GM18498 (cell line): ENCODE data around the gene PHYHIPL.

ENCODE experiments used
- ATAC-seq: cut with Tn5 transposase; IDR thresholded peaks from one replicate; pipeline ENCODE4 v1.9.1; 2021; ENCODE audit warnings: mild to moderate bottlenecking, moderate library complexity; ENCODE audit not compliant: unreplicated experiment

The PHYHIPL gene

DNA sequence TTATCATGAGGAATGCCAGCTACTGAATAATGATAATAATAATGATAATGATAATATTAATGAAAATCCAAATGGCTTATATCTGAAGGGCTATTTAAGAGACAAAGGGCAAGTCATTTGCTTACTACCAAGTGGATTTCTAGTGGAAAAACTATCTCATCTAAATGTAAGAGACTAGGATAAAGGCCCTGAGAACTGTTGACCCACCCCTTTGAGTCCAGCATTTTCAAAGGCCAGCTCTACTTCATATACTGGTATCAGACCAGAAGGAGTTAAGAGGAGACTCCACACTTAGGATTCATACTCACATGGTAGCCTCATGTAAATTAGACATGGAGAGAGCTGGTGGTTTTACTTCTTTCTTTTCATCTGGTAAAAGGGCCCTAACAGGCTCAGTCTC is 76.0 kb downstream of the PHYHIPL start:
- no peak for ATAC-seq

DNA sequence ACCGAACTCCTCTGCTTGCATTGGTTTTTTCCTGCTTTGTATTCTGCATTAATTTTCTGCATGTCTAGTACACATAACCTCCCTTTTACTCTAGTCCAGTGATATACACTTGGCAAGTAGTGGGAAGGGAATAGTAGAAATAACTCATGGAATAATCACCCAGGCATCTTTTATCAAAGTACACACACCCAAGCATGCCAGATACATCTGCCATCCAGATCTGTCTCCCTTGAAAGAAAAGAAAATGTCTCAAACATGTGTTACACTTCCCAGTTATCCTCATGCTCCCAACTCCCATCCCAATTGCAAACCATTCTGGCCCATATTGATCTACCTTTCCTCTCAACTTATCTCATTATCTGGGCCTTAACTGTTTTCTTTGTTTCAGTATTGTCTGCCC is 79.0 kb downstream of the PHYHIPL start:
- ATAC-seq, result no peak

DNA sequence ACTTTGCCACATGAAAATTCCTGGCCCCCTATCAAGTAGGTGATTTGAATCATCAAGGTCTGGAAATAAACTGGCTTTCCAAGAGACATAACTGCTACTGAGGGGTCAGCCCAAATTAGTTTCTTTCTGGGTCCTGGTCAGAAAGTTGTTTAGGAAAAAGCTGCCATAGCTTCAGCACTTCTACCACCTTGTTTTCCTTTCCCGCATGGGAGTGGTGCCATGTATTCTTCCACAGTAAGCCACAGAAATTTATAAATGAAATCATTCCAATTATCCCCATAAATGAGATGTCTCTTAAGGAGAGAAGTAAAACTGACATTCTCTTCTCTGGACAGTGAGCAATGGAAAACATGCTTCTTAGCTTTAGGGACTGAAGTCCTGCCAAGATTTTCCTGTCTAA is 80.8 kb downstream of the PHYHIPL start:
- ATAC-seq, result no peak

DNA sequence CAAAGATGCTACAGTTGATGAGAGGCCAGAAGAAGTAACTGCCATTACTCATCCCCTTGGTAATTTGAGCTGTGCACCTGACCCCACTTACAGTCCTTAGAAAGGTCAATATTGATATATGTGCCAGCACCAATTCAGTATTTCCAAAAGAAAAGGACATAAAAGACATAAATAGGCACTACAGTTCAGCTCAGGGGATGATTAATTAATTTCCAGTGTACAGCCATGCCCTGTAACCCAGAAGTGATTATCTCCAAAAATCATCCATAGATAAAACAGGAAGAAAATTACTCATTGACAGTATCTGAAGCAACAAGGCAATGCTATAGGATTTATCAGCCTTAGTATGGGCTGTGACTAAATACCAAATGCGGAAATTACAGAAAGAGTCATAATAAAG is 82.4 kb downstream of the PHYHIPL start:
- no peak for ATAC-seq

DNA sequence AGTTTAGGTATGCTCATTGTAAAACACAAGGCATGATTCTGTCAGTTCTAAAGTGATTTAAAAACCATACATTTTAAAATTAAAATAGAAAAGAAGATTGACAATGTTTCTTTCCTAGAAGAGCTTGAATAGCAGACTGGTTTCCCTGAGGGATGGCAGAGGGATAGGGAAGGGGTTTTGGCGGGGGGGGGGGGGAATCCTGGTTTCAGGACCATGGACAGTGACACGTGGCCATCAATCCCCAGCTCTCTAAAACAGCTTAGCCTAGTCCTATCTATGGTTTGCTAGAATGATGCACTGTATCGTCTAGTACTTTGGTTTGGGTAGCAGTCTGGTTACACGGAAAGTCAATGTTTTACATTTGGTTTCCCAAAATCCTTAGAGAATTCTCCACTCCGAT is 88.7 kb downstream of the PHYHIPL start:
- no peak for ATAC-seq

DNA sequence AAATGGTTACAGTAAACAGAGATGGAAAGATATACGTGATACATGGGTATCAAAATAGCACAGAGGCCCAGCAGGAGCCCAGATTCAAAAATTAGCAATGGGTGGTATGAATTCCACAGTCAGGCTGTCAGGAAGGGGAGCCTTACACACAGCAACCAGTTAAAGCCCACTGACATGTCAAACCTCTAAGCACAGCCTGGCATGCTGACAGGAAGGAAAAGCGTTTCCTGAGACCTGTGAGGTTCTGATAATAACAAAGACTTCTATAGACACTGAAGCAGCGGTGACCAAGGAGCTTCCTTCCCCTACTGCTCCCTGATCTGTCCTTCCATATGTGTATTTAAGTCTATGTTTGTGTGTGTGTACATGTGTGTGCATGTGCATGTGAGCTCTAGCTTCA is 89.9 kb downstream of the PHYHIPL start:
- ATAC-seq, result no peak

DNA sequence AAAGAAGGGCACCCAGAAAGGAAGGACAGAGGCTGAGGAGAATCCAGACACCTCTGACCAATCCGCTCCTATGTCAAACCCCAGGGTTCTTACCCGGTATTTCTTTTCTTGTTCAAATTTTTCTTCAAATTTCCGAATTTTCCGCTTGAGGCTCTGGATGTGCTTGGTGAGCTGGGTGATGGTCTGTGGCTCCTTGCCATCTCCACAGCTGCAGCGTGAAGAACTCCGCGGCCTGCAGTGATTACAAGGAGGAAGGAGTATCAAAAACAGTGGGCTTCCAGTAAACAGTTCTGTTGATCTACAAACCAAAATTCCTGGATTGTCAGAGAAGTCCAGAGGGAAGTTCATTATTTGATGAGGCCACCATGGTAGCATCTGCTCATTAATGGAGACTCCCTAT is 92.0 kb downstream of the PHYHIPL start:
- no peak for ATAC-seq

DNA sequence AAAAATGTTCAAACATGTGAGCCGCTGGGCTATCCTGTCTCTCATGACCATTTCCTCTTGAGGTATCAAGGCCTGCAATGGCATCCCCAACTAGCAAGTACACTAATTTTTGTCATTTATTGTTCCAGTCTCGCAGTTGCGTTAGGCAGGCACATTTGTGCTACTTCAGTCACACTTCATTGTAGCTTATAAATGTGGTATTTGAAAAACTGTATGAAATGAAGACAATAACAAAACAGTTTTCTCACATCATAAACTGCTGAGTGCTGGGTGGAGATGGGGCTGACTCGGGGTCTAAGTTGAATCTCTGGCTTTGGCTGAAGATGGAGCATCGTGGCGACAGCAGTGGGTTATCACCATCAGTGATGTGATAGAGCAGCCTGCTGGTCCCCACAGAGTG is 93.2 kb downstream of the PHYHIPL start:
- ATAC-seq, result no peak

DNA sequence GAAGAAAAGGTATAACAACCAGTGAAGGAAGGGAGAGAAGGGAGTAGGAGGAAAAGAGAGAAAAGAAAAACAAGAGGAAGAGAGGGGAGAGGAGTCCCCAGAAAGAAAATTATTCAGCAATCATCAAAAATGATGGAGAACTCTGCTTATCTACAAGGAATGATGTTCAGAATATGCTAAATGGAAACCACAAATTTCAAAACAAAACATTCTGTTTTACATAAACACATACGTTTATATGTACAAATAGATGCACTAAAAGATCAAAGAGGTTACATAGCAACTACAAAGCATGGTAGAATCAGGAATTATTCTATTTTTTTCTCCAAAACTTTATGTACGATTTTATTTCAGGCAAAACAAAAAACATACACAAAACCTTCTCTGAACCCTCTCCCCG is 94.0 kb downstream of the PHYHIPL start:
- ATAC-seq, result no peak

DNA sequence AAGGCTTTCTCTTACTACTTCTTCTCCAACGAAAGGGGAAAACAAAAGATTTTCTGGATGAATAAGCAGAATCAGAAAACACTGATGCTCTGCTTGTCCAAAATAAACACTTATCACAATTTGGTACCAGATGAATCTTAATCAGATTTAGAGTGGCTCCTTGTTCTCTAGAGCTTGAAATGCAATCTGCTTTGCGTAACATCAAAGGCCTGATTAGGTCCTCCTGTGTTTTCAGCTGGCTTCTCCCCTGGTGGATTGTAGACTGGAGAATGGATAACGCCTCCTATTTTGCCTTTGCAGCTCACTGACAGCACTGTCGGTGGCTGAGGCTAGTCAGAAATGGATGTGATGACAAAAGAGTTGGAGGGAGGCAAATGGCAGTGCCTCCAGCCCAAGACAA is 94.7 kb downstream of the PHYHIPL start:
- ATAC-seq, result no peak

DNA sequence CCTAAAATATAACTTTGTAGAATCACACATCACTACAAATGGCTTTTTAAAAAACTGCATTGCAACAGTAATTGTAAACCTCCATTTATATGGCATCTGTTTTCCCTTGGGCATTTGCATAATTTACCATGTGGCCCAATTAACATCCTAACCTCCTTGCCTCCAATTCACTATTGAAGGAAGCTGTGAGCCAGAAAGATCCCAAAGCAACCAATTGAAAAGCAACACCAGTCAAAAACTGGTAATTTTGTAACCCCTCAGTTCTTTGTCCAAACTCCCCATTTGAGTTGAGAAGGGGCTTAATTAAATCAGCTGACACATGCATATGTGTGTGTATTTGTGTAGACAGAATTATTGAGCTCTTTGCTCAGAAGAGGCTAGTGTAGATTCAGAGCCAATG is 95.6 kb downstream of the PHYHIPL start:
- no peak for ATAC-seq

DNA sequence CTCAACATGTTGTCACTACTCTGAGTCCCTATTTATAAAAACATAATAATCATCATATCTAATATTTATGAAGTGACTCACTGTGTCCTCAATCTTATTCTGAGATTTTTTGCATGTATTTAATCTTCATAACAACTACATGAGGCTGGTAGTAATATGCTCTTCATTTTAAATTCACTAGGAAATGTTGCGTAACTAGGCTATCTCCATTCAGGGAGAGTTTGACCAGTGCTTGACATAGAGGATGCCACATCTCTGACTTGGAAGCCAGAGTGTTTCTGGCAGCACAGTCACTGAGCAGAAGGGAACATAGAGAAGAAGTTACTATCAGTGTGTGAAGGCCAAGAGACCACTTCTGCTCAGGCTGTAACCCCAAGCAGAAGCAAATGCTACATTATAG is 97.0 kb downstream of the PHYHIPL start:
- ATAC-seq, result no peak

DNA sequence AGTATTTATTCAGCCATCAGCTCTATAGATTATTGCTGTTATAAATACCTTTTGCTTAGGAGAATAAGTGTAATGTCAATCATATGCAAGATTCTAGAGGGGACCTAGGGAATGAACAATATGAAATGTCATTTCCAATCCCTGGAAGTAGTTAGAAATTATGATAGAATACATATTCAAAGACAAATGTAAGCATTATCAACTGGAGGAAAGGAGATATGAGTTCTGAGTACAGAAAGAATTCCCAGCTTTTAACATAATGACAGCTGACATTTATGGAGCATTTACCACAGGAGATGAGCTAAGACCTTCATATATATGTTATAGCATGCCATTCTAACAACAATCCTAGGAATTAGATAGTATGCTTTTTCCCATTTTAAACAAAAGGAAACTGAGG is 99.7 kb downstream of the PHYHIPL start:
- no peak for ATAC-seq

DNA sequence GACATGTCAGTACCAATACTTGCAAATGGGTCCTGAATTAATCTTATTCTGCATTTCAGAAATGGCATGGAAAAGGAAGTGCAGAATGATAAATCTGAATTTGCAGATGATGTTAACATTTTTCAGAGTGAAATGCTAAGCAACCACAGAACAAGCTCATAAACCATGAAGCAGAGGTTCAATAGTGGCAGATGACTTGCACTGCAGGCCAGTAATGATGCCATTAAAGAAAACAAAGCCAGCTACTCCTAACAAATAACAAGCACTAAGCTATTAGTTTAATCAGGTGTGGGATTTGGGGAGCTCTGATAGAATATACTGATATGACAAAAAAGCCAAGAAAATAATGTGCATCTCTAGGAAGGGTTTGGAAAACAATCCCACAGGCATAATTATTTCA is 100.5 kb downstream of the PHYHIPL start:
- no peak for ATAC-seq

DNA sequence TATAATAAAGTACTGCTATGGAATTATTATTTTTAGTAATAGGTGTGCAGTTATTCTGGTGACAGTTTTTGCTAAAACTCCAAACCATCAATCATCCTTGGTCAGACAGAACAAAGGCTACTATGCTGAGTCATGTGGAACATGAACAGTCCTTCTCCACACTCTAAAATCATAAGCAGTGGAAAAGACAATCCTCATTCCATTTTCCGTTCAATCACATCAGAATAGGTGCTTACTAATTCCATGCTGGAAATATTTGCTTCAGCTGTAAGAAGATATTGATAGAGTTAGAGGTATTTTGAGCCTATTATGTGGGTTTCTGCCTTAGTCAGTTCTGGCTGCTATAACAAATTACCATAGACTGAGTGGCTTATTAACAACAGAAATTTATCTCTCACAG is 103.0 kb downstream of the PHYHIPL start:
- ATAC-seq, result no peak

DNA sequence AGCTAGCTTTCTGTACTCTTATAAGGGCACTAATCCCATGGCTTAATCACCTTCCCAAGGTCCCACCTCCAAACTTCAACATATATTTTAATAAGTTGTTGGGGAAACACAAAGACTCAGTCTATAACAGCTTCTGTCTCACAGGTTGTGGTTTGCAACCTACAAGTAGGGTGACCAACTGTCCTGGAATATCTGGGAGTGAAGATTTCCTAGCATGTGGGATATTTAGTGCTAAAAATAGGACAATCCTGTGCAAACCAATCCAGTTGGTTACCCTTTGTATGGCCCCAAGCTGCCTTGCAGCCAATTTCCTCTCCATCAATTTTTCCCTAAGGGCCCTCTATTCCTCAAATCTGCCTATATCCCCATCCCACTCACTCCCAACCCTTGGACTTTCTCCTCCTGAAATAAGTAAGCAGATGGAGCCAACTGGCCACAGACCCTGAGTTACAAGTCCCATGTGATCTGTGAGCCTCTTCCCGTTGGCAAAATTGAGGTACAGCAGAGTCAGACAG is 103.6 kb downstream of the PHYHIPL start:
- ATAC-seq, result no peak

DNA sequence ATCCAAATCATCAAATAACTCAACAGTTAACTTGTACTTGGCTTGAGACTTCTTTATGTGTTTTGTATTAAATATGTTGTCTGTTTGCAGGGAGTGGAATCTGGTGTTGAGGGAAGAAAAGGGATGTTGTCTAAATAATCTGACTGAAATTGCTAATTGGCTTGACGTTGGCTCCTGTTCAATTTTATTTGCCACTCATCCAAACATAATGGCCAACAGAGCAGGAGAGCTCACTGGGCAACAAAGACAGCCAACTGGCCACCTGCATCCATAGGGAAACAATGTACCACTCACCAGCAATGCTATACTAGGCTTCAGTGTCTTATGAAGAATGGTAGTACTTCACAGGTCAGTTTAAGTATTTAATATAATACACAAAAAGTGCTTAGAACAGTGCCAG is 105.4 kb downstream of the PHYHIPL start:
- ATAC-seq, result no peak

DNA sequence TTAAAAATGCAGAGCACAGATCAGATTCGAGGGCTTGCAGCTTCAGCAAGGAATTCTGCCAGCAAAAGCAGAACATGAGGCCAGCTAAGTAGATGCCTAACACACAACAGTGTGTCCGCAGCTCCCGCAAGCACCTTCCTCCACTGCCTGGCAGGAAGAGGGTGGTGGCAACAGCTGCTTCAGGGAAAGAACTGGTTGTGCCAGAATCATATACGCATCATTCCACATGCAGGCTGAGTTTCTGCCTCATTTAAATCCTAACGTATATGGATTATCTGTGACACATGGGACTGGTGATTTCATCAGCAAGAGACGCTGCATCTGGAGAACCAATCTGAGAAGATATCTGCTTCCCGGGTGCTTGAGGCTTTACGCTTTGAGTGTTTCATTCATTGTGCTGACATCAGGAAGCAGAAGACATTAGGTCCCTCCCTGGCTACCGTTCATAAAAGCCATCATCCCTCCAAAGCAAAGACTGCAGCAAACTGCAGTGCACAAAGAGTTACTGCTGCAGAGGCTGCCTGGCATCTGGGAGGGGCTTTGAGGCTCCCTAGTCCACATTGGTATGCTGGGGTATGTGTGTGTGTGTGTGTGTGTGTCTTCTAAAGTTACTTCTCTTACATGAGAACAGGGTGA is 107.1 kb downstream of the PHYHIPL start:
- no peak for ATAC-seq

DNA sequence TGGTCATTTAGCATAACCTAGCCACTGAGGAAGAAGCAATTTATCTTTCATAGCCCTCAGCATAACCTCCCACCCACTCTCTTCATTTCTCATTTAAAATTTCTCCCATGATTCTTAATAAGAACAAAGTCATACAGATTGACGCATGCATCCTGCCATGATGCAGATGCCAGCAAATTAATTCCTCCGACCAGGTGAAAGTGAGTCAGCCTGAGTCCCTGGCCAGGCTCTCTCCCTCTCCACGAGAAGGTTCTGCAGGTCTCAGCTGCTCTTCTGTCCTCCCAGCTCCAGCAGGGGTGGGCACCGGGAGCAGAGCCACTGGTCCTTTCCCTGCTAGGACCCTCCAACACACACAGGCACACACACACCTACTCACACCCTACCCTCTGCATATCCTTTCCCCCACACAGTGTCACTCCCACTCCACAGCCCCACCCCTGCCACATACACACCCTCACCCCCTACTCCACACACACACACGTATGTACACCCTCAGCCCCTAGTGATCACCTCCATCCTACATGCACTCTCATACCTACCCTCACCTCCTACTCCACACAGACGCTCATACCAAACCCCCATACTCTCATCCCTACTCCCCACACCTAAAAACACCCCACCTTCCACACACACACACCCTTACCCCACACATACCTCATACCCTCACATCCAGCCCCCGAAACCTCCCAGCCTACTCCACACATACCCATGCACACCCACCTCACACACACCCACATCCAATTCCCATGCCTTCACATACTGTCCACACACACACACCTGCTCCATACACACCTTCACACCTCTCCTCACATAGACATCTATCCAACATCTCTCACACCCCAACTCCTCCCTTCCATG is 107.9 kb downstream of the PHYHIPL start:
- no peak for ATAC-seq

DNA sequence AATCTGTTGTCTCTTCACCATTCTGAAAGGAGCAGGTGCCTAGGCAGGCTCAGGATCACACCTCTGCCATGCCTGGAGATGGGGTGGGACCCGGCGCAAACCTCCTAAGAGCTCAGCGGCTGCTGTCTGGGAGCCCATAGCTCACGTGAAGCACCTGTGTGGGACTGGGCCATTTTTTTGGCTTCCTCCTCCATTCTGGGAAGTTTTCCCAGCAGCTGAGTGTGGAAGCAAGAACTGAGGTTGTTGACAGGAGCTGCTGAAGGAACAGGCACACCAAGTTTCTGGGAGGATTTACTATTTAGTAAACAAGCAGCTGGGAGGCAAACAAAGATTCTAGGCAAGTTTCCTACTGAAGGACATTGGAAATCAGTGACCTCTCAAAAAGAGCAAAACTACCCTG is 108.6 kb downstream of the PHYHIPL start:
- no peak for ATAC-seq

DNA sequence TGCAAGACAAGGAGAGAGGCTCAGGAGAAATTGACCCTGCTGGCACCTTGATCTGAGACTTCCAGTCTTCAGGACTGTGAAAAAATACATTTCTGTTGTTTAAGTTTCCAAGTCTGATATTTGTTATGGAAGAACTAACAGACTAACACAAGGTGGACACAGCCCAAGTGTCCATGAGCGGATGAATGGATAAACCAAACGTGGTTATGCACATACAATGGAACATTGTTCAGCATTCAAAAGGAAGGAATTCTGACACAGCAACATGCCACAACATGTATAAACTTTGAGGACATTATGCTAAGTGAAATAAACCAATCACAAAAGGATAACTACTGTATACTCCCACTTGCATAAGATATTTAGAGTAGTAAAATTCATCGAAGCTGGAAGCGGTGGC is 109.4 kb downstream of the PHYHIPL start:
- ATAC-seq, result no peak

DNA sequence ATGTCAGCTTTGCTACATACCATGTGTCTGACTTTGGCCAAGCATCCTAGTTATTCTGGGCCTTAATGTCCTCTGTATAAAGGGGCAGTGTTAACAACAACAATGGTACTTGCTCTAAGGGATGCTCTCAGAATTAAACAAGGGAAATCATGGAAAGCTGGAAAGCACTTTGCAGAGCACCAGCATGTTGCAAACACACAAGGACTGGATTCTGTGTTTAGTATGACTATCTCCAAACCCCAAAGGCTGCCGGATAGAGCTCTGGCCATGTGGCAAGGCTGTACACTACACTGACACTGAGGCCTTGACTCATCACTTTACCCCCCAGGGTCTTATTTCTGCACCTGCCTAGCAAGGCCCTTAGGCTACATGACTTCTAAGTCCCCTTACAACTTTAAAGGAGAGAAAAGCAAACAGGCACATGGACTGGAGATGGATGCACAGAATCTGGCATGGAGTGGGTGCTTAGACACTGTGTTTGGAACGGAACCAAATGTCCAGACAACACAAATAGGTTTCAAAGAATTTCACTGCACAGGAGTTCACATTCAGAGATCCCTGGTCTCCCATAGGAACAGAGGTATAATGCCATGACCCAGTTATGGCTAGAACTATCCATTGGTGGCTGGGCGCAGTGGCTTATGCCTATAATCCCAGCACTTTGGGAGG is 111.3 kb downstream of the PHYHIPL start:
- ATAC-seq, result no peak
